B cell (primary cell): Measurements from ENCODE around the gene MPL. TPM values are rescaled to one million over a fixed set of nuclear protein-coding genes. Genes with fewer than 3 reads are reported as not detected.

Experiments
- ATAC-seq: fragments of 200-7000 bp; cut with Tn5 transposase; one replicate; pipeline ENCODE4 v1.10.0; 2021; ENCODE audit warnings: low read depth, mild to moderate bottlenecking, moderate number of reproducible peaks, moderate library complexity
- CTCF ChIA-PET: fragments of 350-600 bp; sonication (Branson Sonifier 250); formaldehyde crosslinking; loops from one replicate; lab custom pipeline; 2021; ENCODE audit warnings: antibody characterized with exemption, inconsistent platforms; lab: Charles Lee
- POLR2A ChIA-PET: fragments of 350-600 bp; sonication (Branson Sonifier 250); formaldehyde crosslinking; loops from one replicate; lab custom pipeline; 2021; ENCODE audit warnings: antibody characterized with exemption; lab: Charles Lee
- DNase-seq: peaks from one replicate; pipeline ENCODE4 v3.0.0; 2013
- H2AFZ ChIP-seq: 2 replicates; pipeline ENCODE4 v1.6.1; 2012; ENCODE audit warnings: mild to moderate bottlenecking, low read depth, low read length; ENCODE audit not compliant: insufficient read depth, poor library complexity, severe bottlenecking
- H3K27ac ChIP-seq, 2 donors: 1 replicate in 1 of 2; 2 replicates in 1 of 2; pipeline ENCODE4 v1.5.1; 2012 to 2013; ENCODE audit warnings: low read length in 2 of 2, mild to moderate bottlenecking in 2 of 2, moderate library complexity in 1 of 2
- H3K27me3 ChIP-seq, 4 experiments: fragments of 200-600 bp in 1 of 4; sonication (generic) in 1 of 4; replicated peaks in 1 of 4; 1 replicate in 2 of 4; 2 replicates in 2 of 4; pipeline versions ENCODE4 v1.6.1 to v1.7.0; 2013 to 2016; ENCODE audit warnings: low read length in 3 of 4, mild to moderate bottlenecking in 2 of 4, mixed read lengths in 1 of 4, moderate library complexity in 1 of 4; ENCODE audit not compliant: insufficient read depth in 4 of 4, control insufficient read depth in 3 of 4; ENCODE audit errors: control extremely low read depth in 1 of 4
- H3K36me3 ChIP-seq, 2 experiments: replicated peaks in 1 of 2; 1 replicate in 1 of 2; 2 replicates in 1 of 2; pipeline versions ENCODE4 v1.6.1 to v1.7.1; 2013; ENCODE audit warnings: low read length in 1 of 2; ENCODE audit not compliant: insufficient read depth in 2 of 2, control insufficient read depth in 1 of 2; ENCODE audit errors: control extremely low read depth in 1 of 2, extremely low read depth in 1 of 2
- H3K4me1 ChIP-seq, 2 donors: fragments of 200-600 bp in 1 of 2; sonication (generic) in 1 of 2; 1 replicate in 1 of 2; 2 replicates in 1 of 2; pipeline versions ENCODE4 v1.5.1 to v1.6.1; 2013 to 2017; ENCODE audit warnings: low read length in 2 of 2; ENCODE audit not compliant: control insufficient read depth in 2 of 2, insufficient read depth in 2 of 2
- H3K4me2 ChIP-seq: replicated peaks from 2 replicates; pipeline ENCODE3; 2012; ENCODE audit warnings: mild to moderate bottlenecking, low read depth, low read length; ENCODE audit not compliant: poor library complexity, severe bottlenecking
- H3K4me3 ChIP-seq, 5 experiments: fragments of 200-600 bp in 1 of 5; sonication (generic) in 1 of 5; 1 replicate in 3 of 5; 2 replicates in 2 of 5; pipeline versions ENCODE4 v1.5.1 to v1.7.0; 2011 to 2016; ENCODE audit warnings: low read length in 4 of 5, mild to moderate bottlenecking in 4 of 5, low read depth in 2 of 5, control low read depth in 1 of 5, moderate library complexity in 1 of 5; ENCODE audit not compliant: insufficient read depth in 1 of 5; ENCODE audit errors: control extremely low read depth in 1 of 5, extremely low read depth in 1 of 5
- H3K79me2 ChIP-seq: fragments of 200-600 bp; sonication (generic); one replicate; pipeline ENCODE4 v1.6.0; 2016; ENCODE audit warnings: low read length; ENCODE audit not compliant: control insufficient read depth, insufficient read depth
- H3K9ac ChIP-seq: fragments of 200-600 bp; sonication (generic); 2 replicates; pipeline ENCODE4 v1.6.1; 2017; ENCODE audit warnings: mild to moderate bottlenecking, low read length, moderate library complexity
- H3K9me3 ChIP-seq, 3 donors: one replicate each; pipeline versions ENCODE4 v1.6.1 to v1.7.1; 2013; ENCODE audit warnings: low read length in 2 of 3; ENCODE audit not compliant: control insufficient read depth in 2 of 3, insufficient read depth in 1 of 3; ENCODE audit errors: control extremely low read depth in 1 of 3
- H4K20me1 ChIP-seq: 2 replicates; pipeline ENCODE4 v1.6.0; 2012; ENCODE audit warnings: mild to moderate bottlenecking, low read length; ENCODE audit not compliant: insufficient read depth, control insufficient read depth, poor library complexity, severe bottlenecking
- H3K27ac Mint-ChIP-seq: one replicate; pipeline ENCODE4 v1.8.0; 2021; ENCODE audit warnings: mixed read lengths
- H3K27me3 Mint-ChIP-seq: one replicate; pipeline ENCODE4 v1.8.0; 2021; ENCODE audit warnings: mixed read lengths
- H3K4me1 Mint-ChIP-seq: one replicate; pipeline ENCODE4 v1.8.0; 2021; ENCODE audit warnings: mixed read lengths
- H3K4me3 Mint-ChIP-seq: one replicate; pipeline ENCODE4 v1.8.0; 2021; ENCODE audit warnings: mixed read lengths
- H3K9me3 Mint-ChIP-seq: one replicate; pipeline ENCODE4 v1.8.0; 2022; ENCODE audit warnings: mixed read lengths; ENCODE audit not compliant: insufficient read depth
- EZH2 ChIP-seq: IDR thresholded peaks from 2 replicates; pipeline ENCODE4 v1.6.1; 2012; ENCODE audit warnings: borderline replicate concordance, low read depth, mild to moderate bottlenecking, moderate library complexity, low read length; ENCODE audit not compliant: insufficient read depth, poor library complexity, severe bottlenecking
- WGBS: methylation state at CpG from one replicate; pipeline ENCODE4 v1.1.5; 2013; ENCODE audit warnings: missing lambda C conversion rate; ENCODE audit not compliant: insufficient coverage; 5-methylcytosine and 5-hydroxymethylcytosine counted together
- intact Hi-C: fragments of 100-400 bp; cut with micrococcal nuclease; formaldehyde crosslinking; loops from one replicate; pipeline ENCODE4 v1.10.0; 2022
- polyA plus RNA-seq: library from polyadenylated mRNA; depleted of rRNA; stranded (reverse); fragments of >200 nt; gene quantifications from 2 replicates; pipeline ENCODE4 v1.2.3, GENCODE V29; 2012
- total RNA-seq, 2 donors: library from RNA; stranded (reverse); fragments of 120-200 nt in 1 of 2; gene quantifications; 1 replicate in 1 of 2; 2 replicates in 1 of 2; pipeline versions ENCODE4 v1.2.3 to v1.2.4, GENCODE V29; 2013 to 2022
- TF ChIP-seq, protein P1 (sequence below): fragments of 200-600 bp; IDR thresholded peaks from one replicate; pipeline ENCODE4 v1.8.0; 2022; ENCODE audit warnings: antibody characterized with exemption, mild to moderate bottlenecking

MPL gene
- total and polyA plus RNA-seq, 2 donors (not counting 1 experiment from before 2014, with no cell fraction given), result not detected

DNA sequence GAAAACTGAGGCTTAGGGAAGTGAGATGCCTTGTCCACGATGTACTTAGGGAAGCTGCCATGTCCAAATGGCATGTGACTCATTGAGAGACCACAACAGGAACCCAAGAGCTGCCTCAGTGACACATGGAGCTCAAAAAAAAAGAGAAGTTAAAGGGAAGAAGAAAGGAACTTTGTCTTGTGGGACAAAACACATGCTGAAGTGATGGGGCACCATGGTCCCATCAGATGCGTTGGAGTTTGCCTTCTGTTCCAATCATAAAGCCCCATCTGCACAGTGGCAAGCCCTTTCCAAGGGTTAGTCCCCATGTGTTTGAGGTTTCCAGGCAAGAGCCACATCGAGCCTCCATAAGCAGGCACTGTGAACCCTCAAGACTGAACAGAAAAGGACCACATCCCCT, 44.0 kb downstream of the MPL start:
- no peaks in the 10 kb centered on the region for H3K9me3 Mint-ChIP-seq
- no peaks in the 10 kb centered on the region for H3K4me1 ChIP-seq
- H4K20me1 ChIP-seq, result peaks cover 5% of the 10 kb centered on the region
- ChIA-PET POLR2A (interaction anchor here (0.8 kb wide), 1 partner anchor 13 kb away, joined by 3 read pairs; no protein-coding TSS in a partner anchor), CTCF (interaction anchor here (1.1 kb wide), 1 partner anchor 13 kb away, joined by 3 read pairs; the partner anchor contains the start of gene ELOVL1)
- H2AFZ ChIP-seq, result no peak overlapping the region
- H3K27me3 Mint-ChIP-seq, result no peaks in the 10 kb centered on the region
- no peaks in the 10 kb centered on the region for H3K27me3 ChIP-seq
- ATAC-seq (no peak), DNase-seq (no peak)
- no peak overlapping the region for H3K9ac ChIP-seq
- no peak for TF ChIP-seq EZH2
- no peak overlapping the region for H3K4me3 ChIP-seq
- intact Hi-C loops, result no loop called here
- no peaks in the 10 kb centered on the region for H3K4me1 Mint-ChIP-seq
- H3K4me3 Mint-ChIP-seq, result no peak overlapping the region
- no peaks in the 10 kb centered on the region for H3K9me3 ChIP-seq
- H3K36me3 ChIP-seq, result peaks cover 3 to 52% of the 10 kb centered on the region in 2 experiments
- 64% methylated on average over 3 of the region's 3 CpGs for WGBS
- no peak overlapping the region for H3K27ac ChIP-seq
- no peak overlapping the region for H3K4me2 ChIP-seq
- H3K79me2 ChIP-seq, result no peaks in the 10 kb centered on the region
- no peak overlapping the region for H3K27ac Mint-ChIP-seq

DNA sequence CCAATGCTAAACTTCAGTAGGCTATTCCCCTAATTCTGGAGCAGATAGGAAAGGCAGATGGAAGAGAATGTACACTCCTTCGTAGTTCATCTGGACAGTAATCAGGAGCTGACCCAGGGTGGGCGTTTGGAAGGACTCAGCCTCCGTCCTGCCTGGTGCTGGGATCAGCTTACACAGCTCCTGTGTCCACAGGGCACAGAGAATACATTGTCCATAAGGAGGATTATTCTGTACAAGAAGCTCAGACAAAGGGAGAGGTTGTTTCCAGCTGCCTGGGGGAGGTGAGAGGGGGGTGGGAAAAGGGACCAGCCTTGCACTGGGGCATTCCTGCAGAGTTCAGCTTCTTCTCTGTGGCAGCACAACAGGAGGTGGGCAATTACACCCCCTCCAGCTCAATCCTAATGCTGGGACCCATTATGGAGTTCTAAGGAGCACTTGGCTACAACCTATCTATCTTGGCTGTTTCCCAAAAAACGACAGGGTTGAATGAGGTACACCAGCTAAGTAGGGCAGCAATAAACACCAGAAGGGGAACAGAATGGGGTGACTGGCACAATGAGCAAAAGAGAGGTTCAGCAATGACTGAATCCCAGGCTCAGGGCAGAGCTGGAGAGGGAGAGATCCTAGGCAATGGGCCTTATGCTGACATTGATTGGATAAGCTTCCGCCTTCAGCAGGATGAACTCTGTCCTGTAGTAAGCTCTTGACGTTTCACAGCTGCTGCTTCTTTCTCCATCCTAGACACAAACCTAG, 44.6 kb downstream of the MPL start:
- Histone ChIP-seq H3K4me3 (no peak overlapping the region), H2AFZ (no peak overlapping the region), H3K4me2 (no peak overlapping the region), H3K36me3 (peaks cover 3 to 58% of the 10 kb centered on the region in 2 experiments), H4K20me1 (peaks cover 5% of the 10 kb centered on the region), H3K79me2 (no peaks in the 10 kb centered on the region), H3K9me3 (no peaks in the 10 kb centered on the region), H3K27me3 (no peaks in the 10 kb centered on the region), H3K9ac (no peak overlapping the region), H3K4me1 (no peaks in the 10 kb centered on the region), H3K27ac (no peak overlapping the region)
- H3K4me3 Mint-ChIP-seq, result no peak overlapping the region
- peaks cover 1% of the 10 kb centered on the region for H3K4me1 Mint-ChIP-seq
- POLR2A ChIA-PET, result interaction anchor here (0.8 kb wide), 1 partner anchor 14 kb away, joined by 3 read pairs; no protein-coding TSS in a partner anchor
- CTCF ChIA-PET, result interaction anchor here (0.6 to 2.2 kb wide), 4 partner anchors 14 to 155 kb away, joined by 3 to 8 read pairs (median 4); partner anchors contain the start of gene ELOVL1
- DNase-seq (no peak), ATAC-seq (no peak)
- WGBS, result 89% methylated on average over 6 of the region's 6 CpGs
- no peaks in the 10 kb centered on the region for H3K27me3 Mint-ChIP-seq
- intact Hi-C loops, result no loop called here
- TF ChIP-seq, protein P1, sequence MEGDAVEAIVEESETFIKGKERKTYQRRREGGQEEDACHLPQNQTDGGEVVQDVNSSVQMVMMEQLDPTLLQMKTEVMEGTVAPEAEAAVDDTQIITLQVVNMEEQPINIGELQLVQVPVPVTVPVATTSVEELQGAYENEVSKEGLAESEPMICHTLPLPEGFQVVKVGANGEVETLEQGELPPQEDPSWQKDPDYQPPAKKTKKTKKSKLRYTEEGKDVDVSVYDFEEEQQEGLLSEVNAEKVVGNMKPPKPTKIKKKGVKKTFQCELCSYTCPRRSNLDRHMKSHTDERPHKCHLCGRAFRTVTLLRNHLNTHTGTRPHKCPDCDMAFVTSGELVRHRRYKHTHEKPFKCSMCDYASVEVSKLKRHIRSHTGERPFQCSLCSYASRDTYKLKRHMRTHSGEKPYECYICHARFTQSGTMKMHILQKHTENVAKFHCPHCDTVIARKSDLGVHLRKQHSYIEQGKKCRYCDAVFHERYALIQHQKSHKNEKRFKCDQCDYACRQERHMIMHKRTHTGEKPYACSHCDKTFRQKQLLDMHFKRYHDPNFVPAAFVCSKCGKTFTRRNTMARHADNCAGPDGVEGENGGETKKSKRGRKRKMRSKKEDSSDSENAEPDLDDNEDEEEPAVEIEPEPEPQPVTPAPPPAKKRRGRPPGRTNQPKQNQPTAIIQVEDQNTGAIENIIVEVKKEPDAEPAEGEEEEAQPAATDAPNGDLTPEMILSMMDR, result no peak
- TF ChIP-seq EZH2, result no peak
- no peak overlapping the region for H3K27ac Mint-ChIP-seq
- no peaks in the 10 kb centered on the region for H3K9me3 Mint-ChIP-seq
